OCI-LY7 (cell line): ENCODE data around the gene MEF2A. TPM values are rescaled to one million over a fixed set of nuclear protein-coding genes. Genes with fewer than 3 reads are reported as not detected.

Experiments used
- BruUV-seq: library from RNA; stranded (reverse); fragments of 400-500 nt; replicated peaks from 2 replicates; lab custom pipeline; 2021; lab: Mats Ljungman, UMichigan
- CTCF ChIA-PET: fragments of 300-600 bp; sonication (Branson Sonifier 250); formaldehyde crosslinking; loops from one replicate; lab custom pipeline; 2022; ENCODE audit warnings: antibody characterized with exemption; ENCODE audit not compliant: unreplicated experiment; lab: Charles Lee
- POLR2A ChIA-PET: fragments of 300-600 bp; sonication (Branson Sonifier 250); formaldehyde crosslinking; loops from one replicate; lab custom pipeline; 2022; ENCODE audit warnings: antibody characterized with exemption; lab: Charles Lee
- DNase-seq: peaks from one replicate; pipeline ENCODE4 v3.0.0-alpha.2; 2015; ENCODE audit warnings: low spot score
- H2AFZ ChIP-seq: fragments of 200-600 bp; sonication (generic), shearing (Covaris generic); 2 replicates; pipeline ENCODE4 v1.6.1; 2014; ENCODE audit warnings: mild to moderate bottlenecking, antibody characterized with exemption, low read length, moderate library complexity
- H3K27ac ChIP-seq: fragments of 200-600 bp; sonication (generic); 2 replicates; pipeline ENCODE4 v1.5.1; 2014; ENCODE audit warnings: mixed run types, low read depth, mild to moderate bottlenecking, moderate library complexity, low read length, inconsistent platforms; ENCODE audit not compliant: poor library complexity, severe bottlenecking
- H3K36me3 ChIP-seq: fragments of 200-600 bp; sonication (generic); 2 replicates; pipeline ENCODE4 v1.6.1; 2014; ENCODE audit warnings: mild to moderate bottlenecking, antibody characterized with exemption, low read length, moderate library complexity, mixed read lengths; ENCODE audit not compliant: insufficient read depth
- H3K4me1 ChIP-seq: fragments of 200-600 bp; sonication (generic); 2 replicates; pipeline ENCODE4 v1.5.1; 2014; ENCODE audit warnings: mild to moderate bottlenecking, low read length; ENCODE audit not compliant: insufficient read depth, poor library complexity, severe bottlenecking
- H3K4me2 ChIP-seq: fragments of 200-600 bp; sonication (generic); 2 replicates; pipeline ENCODE4 v1.6.1; 2014; ENCODE audit warnings: mild to moderate bottlenecking, low read length
- H3K4me3 ChIP-seq: fragments of 200-600 bp; sonication (generic); 2 replicates; pipeline ENCODE4 v1.5.1; 2014; ENCODE audit warnings: mild to moderate bottlenecking, low read depth, low read length; ENCODE audit not compliant: poor library complexity, severe bottlenecking
- H3K79me2 ChIP-seq: fragments of 200-600 bp; sonication (generic); 2 replicates; pipeline ENCODE4 v1.6.1; 2016; ENCODE audit warnings: low read depth, mild to moderate bottlenecking, low read length, moderate library complexity, mixed read lengths; ENCODE audit not compliant: insufficient read depth
- H3K9me2 ChIP-seq: fragments of 200-600 bp; sonication (generic); 2 replicates; pipeline ENCODE4 v1.6.1; 2016; ENCODE audit warnings: mild to moderate bottlenecking, low read length, mixed read lengths; ENCODE audit not compliant: insufficient read depth
- H3K9me3 ChIP-seq: fragments of 200-600 bp; sonication (generic); 2 replicates; pipeline ENCODE4 v1.6.1; 2014; ENCODE audit warnings: mild to moderate bottlenecking, mixed run types, low read length, mixed read lengths
- H4K20me1 ChIP-seq: fragments of 200-600 bp; sonication (generic); 2 replicates; pipeline ENCODE4 v1.6.1; 2014; ENCODE audit warnings: mild to moderate bottlenecking, antibody characterized with exemption, low read length, moderate library complexity, mixed read lengths; ENCODE audit not compliant: insufficient read depth
- CTCF ChIP-seq: fragments of 200-600 bp; sonication (generic); conservative IDR thresholded peaks from 2 replicates; pipeline ENCODE4 v1.5.1; 2014; ENCODE audit warnings: mild to moderate bottlenecking, antibody characterized with exemption, low read length, moderate library complexity, mixed read lengths
- EZH2phosphoT487 ChIP-seq: fragments of 200-600 bp; sonication (generic); IDR thresholded peaks from 2 replicates; pipeline ENCODE4 v1.6.1; 2018; ENCODE audit warnings: low read depth, borderline replicate concordance, mild to moderate bottlenecking, mixed run types, antibody characterized with exemption, low read length, moderate library complexity, mixed read lengths
- intact Hi-C: fragments of 100-400 bp; cut with micrococcal nuclease; formaldehyde crosslinking; loops from one replicate; pipeline ENCODE4 v1.10.0; 2022; ENCODE audit not compliant: unreplicated experiment
- total RNA-seq, 2 experiments: library from RNA; depleted of rRNA in 1 of 2; stranded (reverse); fragments of >200 nt in 1 of 2; shearing (Covaris generic) in 1 of 2; gene quantifications; 2 replicates each; pipeline ENCODE4 v1.2.3, GENCODE V29; 2014 to 2022

Gene MEF2A
- total RNA-seq, 2 experiments from 2014 or later = 28.0 to 38.2 TPM

- H3K79me2 ChIP-seq = peaks cover 29% of the 10 kb centered on the region
- H4K20me1 ChIP-seq = peaks cover 11% of the 10 kb centered on the region
- no peak for DNase-seq
- H3K4me1 ChIP-seq = no peaks in the 10 kb centered on the region
- H3K36me3 ChIP-seq = no peaks in the 10 kb centered on the region
- no peak overlapping the region for H2AFZ ChIP-seq
- TF ChIP-seq EZH2phosphoT487 (no peak), CTCF (no peak)
- intact Hi-C loops = no loop called here
- no peak overlapping the region for H3K4me3 ChIP-seq
- ChIA-PET CTCF (no interaction called here), POLR2A (no interaction called here)
- no peaks in the 10 kb centered on the region for H3K9me2 ChIP-seq
- no peak overlapping the region for H3K27ac ChIP-seq
- H3K4me2 ChIP-seq = no peak overlapping the region
- no peaks in the 10 kb centered on the region for H3K9me3 ChIP-seq
- BruUV-seq = no TSS peak
Measured at GRCh38 chr15:99613481-99613880, 47.7 kb downstream of the MEF2A start.

- H3K36me3 ChIP-seq = no peaks in the 10 kb centered on the region
- no peaks in the 10 kb centered on the region for H3K9me3 ChIP-seq
- H3K4me1 ChIP-seq = no peaks in the 10 kb centered on the region
- TF ChIP-seq CTCF (no peak), EZH2phosphoT487 (no peak)
- H3K4me2 ChIP-seq = no peak overlapping the region
- no peak overlapping the region for H3K4me3 ChIP-seq
- H4K20me1 ChIP-seq = peaks cover 11% of the 10 kb centered on the region
- POLR2A ChIA-PET = interaction anchor here (0.5 kb wide), 1 partner anchor 32 kb away, joined by 3 read pairs; no protein-coding TSS in a partner anchor
- no peak for DNase-seq
- CTCF ChIA-PET = no interaction called here
- BruUV-seq = no TSS peak
- no peak overlapping the region for H3K27ac ChIP-seq
- H3K9me2 ChIP-seq = no peaks in the 10 kb centered on the region
- H2AFZ ChIP-seq = no peak overlapping the region
- H3K79me2 ChIP-seq = peaks cover 28% of the 10 kb centered on the region
- intact Hi-C loops = no loop called here
Measured at GRCh38 chr15:99613887-99614647, 48.3 kb downstream of the MEF2A start.

GRCh38 chr15:99614749-99615288 lies 49.0 kb downstream of the MEF2A start:
- ChIA-PET POLR2A (interaction anchor here (0.6 to 1.3 kb wide), 7 partner anchors 10 to 983 kb away, joined by 3 to 4 read pairs (median 3); no protein-coding TSS in a partner anchor), CTCF (no interaction called here)
- peaks cover 11% of the 10 kb centered on the region for H4K20me1 ChIP-seq
- no peak overlapping the region for H3K4me3 ChIP-seq
- no peak overlapping the region for H3K4me2 ChIP-seq
- DNase-seq = no peak
- no peak for TF ChIP-seq CTCF
- TF ChIP-seq EZH2phosphoT487 = no peak
- intact Hi-C loops = no loop called here
- H3K9me3 ChIP-seq = no peaks in the 10 kb centered on the region
- H3K27ac ChIP-seq = no peak overlapping the region
- peaks cover 21% of the 10 kb centered on the region for H3K79me2 ChIP-seq
- H3K4me1 ChIP-seq = no peaks in the 10 kb centered on the region
- no peak overlapping the region for H2AFZ ChIP-seq
- BruUV-seq = no TSS peak
- H3K36me3 ChIP-seq = no peaks in the 10 kb centered on the region
- no peaks in the 10 kb centered on the region for H3K9me2 ChIP-seq
